OCI-LY1 (cell line): ENCODE data around the gene CLBA1.

Experiments
- EZH2 ChIP-seq: fragments of 200-600 bp; sonication (generic), shearing (Covaris generic); IDR thresholded peaks from 2 replicates; pipeline ENCODE4 v1.8.0; 2017; ENCODE audit warnings: borderline replicate concordance, mixed run types, mild to moderate bottlenecking, antibody characterized with exemption, low read length, moderate library complexity, mixed read lengths
- TF ChIP-seq, protein P1 (sequence below): fragments of 200-600 bp; sonication (generic), shearing (Covaris generic); IDR thresholded peaks from 2 replicates; pipeline ENCODE4 v1.5.1; 2017; ENCODE audit warnings: mild to moderate bottlenecking, antibody characterized with exemption, low read length, moderate library complexity, mixed read lengths

GRCh38 chr14:104940526-104941150, 45.0 kb upstream of the CLBA1 start:
- TF ChIP-seq, protein P1, sequence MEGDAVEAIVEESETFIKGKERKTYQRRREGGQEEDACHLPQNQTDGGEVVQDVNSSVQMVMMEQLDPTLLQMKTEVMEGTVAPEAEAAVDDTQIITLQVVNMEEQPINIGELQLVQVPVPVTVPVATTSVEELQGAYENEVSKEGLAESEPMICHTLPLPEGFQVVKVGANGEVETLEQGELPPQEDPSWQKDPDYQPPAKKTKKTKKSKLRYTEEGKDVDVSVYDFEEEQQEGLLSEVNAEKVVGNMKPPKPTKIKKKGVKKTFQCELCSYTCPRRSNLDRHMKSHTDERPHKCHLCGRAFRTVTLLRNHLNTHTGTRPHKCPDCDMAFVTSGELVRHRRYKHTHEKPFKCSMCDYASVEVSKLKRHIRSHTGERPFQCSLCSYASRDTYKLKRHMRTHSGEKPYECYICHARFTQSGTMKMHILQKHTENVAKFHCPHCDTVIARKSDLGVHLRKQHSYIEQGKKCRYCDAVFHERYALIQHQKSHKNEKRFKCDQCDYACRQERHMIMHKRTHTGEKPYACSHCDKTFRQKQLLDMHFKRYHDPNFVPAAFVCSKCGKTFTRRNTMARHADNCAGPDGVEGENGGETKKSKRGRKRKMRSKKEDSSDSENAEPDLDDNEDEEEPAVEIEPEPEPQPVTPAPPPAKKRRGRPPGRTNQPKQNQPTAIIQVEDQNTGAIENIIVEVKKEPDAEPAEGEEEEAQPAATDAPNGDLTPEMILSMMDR = no peak
- no peak for TF ChIP-seq EZH2
